HepG2 (cell line): ENCODE data around the gene ITPRIPL1.

Experiments
- CTCF ChIP-seq: sonication (generic); formaldehyde crosslinking; IDR thresholded peaks from 2 replicates; pipeline ENCODE4 v1.5.0; 2020; ENCODE audit warnings: mild to moderate bottlenecking, missing genetic modification reagents, moderate library complexity
- E2F5 ChIP-seq: sonication (generic); formaldehyde crosslinking; conservative IDR thresholded peaks from 2 replicates; pipeline ENCODE4 v1.4.0; 2020; ENCODE audit warnings: missing genetic modification reagents
- ELF4 ChIP-seq: sonication (generic); formaldehyde crosslinking; IDR thresholded peaks from 2 replicates; pipeline ENCODE4 v1.5.0; 2020; ENCODE audit warnings: missing genetic modification reagents, mild to moderate bottlenecking, moderate library complexity, borderline replicate concordance
- ESRRA ChIP-seq: sonication (generic); formaldehyde crosslinking; IDR thresholded peaks from 2 replicates; pipeline ENCODE4 v1.5.1; 2020; ENCODE audit warnings: mild to moderate bottlenecking, low read depth, missing genetic modification reagents
- FIP1L1 ChIP-seq: fragments of 200-400 bp; formaldehyde crosslinking; IDR thresholded peaks from 2 replicates; pipeline ENCODE4 v1.6.1; 2018; ENCODE audit warnings: low read depth, mild to moderate bottlenecking, low read length, moderate library complexity, borderline replicate concordance; ENCODE audit not compliant: insufficient read depth
- POLR2AphosphoS5 ChIP-seq: IDR thresholded peaks from 2 replicates; pipeline ENCODE4 v1.6.1; 2012; ENCODE audit warnings: low read depth, low read length
- RELA ChIP-seq: sonication (generic); formaldehyde crosslinking; IDR thresholded peaks from 2 replicates; pipeline ENCODE4 v1.4.0; 2020; ENCODE audit warnings: missing genetic modification reagents
- SIN3A ChIP-seq: IDR thresholded peaks from 2 replicates; pipeline ENCODE4 v1.6.1; 2011; ENCODE audit warnings: low read depth, mild to moderate bottlenecking, control low read depth, low read length, borderline replicate concordance
- SKI ChIP-seq: fragments of 450-650 bp; IDR thresholded peaks from one replicate; pipeline ENCODE4 v1.6.1; 2018; ENCODE audit warnings: mild to moderate bottlenecking; ENCODE audit not compliant: partially characterized antibody
- ZIK1 ChIP-seq: sonication (generic); formaldehyde crosslinking; IDR thresholded peaks from 2 replicates; pipeline ENCODE4 v1.5.0; 2020; ENCODE audit warnings: mild to moderate bottlenecking, low read depth, missing genetic modification reagents, borderline replicate concordance
- ZNF274 ChIP-seq: sonication (generic); formaldehyde crosslinking; IDR thresholded peaks from 2 replicates; pipeline ENCODE4 v1.5.1; 2020; ENCODE audit warnings: mild to moderate bottlenecking, missing genetic modification reagents
- ZNF639 ChIP-seq: conservative IDR thresholded peaks from 2 replicates; pipeline ENCODE4 v1.6.1; 2018; ENCODE audit warnings: missing genetic modification reagents

GRCh38 chr2:96318723-96319122, 6.4 kb upstream of the ITPRIPL1 start:
- no peak for TF ChIP-seq ESRRA (CRISPR knock-in tag)
- no peak for TF ChIP-seq ZIK1
- no peak for TF ChIP-seq ZNF639 (CRISPR knock-in tag)
- TF ChIP-seq RELA, result no peak
- no peak for TF ChIP-seq POLR2AphosphoS5
- TF ChIP-seq FIP1L1, result no peak
- no peak for TF ChIP-seq E2F5 (CRISPR knock-in tag)
- no peak for TF ChIP-seq CTCF
- TF ChIP-seq SIN3A, result no peak
- no peak for TF ChIP-seq ZNF274 (CRISPR knock-in tag)
- no peak for TF ChIP-seq ELF4
- TF ChIP-seq SKI, result no peak
